ENCODE results near the gene SLC44A4. TPM values are rescaled to one million over a fixed set of nuclear protein-coding genes. Genes with fewer than 3 reads are reported as not detected.

Gene SLC44A4
- total RNA-seq, 1 experiment from 2014 or later: 3.1 TPM

DNA sequence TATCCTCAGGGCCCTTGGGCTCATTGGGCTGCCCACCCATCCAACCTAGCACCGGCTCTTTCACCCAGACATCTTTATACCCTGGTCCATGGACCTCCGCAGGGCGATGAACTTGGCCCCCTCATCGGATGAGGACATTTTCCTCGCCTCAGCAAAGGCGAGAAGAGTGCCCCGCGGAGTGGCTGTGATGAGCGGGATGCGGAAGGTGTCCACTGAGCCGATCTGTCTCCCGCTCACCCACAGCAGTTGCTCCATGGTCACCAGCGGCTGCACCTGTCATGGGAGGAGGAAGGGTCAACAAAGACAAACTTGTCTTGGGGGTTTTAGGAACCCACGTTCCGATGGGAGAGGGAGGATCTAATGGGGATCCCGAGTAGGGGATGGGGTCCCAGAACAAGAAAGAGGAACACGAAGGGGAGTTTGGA is 16.9 kb downstream of the SLC44A4 start (continued):
- TF ChIP-seq, protein P1, sequence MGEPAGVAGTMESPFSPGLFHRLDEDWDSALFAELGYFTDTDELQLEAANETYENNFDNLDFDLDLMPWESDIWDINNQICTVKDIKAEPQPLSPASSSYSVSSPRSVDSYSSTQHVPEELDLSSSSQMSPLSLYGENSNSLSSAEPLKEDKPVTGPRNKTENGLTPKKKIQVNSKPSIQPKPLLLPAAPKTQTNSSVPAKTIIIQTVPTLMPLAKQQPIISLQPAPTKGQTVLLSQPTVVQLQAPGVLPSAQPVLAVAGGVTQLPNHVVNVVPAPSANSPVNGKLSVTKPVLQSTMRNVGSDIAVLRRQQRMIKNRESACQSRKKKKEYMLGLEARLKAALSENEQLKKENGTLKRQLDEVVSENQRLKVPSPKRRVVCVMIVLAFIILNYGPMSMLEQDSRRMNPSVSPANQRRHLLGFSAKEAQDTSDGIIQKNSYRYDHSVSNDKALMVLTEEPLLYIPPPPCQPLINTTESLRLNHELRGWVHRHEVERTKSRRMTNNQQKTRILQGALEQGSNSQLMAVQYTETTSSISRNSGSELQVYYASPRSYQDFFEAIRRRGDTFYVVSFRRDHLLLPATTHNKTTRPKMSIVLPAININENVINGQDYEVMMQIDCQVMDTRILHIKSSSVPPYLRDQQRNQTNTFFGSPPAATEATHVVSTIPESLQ (CRISPR knock-in tag; IDR thresholded peaks at IDR 0.05): no peak
- TF ChIP-seq, protein P2, sequence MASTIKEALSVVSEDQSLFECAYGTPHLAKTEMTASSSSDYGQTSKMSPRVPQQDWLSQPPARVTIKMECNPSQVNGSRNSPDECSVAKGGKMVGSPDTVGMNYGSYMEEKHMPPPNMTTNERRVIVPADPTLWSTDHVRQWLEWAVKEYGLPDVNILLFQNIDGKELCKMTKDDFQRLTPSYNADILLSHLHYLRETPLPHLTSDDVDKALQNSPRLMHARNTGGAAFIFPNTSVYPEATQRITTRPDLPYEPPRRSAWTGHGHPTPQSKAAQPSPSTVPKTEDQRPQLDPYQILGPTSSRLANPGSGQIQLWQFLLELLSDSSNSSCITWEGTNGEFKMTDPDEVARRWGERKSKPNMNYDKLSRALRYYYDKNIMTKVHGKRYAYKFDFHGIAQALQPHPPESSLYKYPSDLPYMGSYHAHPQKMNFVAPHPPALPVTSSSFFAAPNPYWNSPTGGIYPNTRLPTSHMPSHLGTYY (CRISPR knock-in tag; IDR thresholded peaks at IDR 0.05): no peak
- TF ChIP-seq GTF2I (CRISPR knock-in tag; conservative IDR thresholded peaks at IDR 0.05): no peak
- TF ChIP-seq, protein P3, sequence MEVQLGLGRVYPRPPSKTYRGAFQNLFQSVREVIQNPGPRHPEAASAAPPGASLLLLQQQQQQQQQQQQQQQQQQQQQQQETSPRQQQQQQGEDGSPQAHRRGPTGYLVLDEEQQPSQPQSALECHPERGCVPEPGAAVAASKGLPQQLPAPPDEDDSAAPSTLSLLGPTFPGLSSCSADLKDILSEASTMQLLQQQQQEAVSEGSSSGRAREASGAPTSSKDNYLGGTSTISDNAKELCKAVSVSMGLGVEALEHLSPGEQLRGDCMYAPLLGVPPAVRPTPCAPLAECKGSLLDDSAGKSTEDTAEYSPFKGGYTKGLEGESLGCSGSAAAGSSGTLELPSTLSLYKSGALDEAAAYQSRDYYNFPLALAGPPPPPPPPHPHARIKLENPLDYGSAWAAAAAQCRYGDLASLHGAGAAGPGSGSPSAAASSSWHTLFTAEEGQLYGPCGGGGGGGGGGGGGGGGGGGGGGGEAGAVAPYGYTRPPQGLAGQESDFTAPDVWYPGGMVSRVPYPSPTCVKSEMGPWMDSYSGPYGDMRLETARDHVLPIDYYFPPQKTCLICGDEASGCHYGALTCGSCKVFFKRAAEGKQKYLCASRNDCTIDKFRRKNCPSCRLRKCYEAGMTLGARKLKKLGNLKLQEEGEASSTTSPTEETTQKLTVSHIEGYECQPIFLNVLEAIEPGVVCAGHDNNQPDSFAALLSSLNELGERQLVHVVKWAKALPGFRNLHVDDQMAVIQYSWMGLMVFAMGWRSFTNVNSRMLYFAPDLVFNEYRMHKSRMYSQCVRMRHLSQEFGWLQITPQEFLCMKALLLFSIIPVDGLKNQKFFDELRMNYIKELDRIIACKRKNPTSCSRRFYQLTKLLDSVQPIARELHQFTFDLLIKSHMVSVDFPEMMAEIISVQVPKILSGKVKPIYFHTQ (CRISPR knock-in tag; IDR thresholded peaks at IDR 0.05): no peak

DNA sequence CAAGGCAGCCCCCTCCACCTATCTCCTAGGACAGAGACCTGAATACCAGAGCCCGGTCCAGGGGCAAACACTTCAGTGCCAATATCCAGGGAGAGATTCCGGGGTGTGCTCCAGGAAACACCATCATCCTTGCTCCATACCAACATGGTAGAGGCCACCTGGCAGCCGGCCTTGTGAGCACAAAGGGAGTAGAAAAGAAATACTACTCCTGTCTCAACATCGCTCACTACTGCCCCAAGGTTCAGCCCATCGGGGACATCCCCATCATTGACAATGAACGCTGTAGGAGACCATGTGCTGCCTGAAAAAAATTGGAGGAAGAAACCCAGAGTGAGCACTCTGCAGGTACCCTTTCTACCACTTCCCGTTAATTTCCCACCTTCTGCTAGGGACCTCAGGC is 17.6 kb downstream of the SLC44A4 start:
- POLR2A ChIA-PET: no interaction called here

DNA sequence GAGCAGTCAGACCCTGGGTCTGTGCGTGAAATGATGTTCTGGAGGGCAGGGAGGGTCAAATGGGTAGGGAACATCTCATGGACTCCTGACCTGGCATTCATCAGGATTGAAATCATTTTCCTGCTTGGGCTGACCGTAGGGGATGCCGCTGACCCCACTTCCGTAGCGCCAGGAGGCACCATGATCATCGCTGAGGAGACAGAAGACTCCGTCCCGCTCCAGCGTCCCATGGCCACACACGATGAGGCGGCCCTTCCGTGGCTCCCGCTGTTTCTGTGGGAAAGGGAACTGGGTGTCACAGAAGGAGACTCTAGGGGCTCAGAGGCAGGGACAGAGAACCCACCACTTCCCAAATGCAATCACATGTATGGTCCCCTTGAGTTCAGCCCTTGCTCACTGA is 18.4 kb downstream of the SLC44A4 start:
- peaks cover 3% of the 10 kb centered on the region; the same call in 1 of the 2 replicates for H3K27me3 Mint-ChIP-seq (ENCODE audit: low read depth)
- TF ChIP-seq, protein P4, sequence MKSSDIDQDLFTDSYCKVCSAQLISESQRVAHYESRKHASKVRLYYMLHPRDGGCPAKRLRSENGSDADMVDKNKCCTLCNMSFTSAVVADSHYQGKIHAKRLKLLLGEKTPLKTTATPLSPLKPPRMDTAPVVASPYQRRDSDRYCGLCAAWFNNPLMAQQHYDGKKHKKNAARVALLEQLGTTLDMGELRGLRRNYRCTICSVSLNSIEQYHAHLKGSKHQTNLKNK (CRISPR knock-in tag; IDR thresholded peaks at IDR 0.05): no peak
- TF ChIP-seq, protein P2 (CRISPR knock-in tag; IDR thresholded peaks at IDR 0.05): no peak
- no peak for TF ChIP-seq MXD4 (CRISPR knock-in tag; IDR thresholded peaks at IDR 0.05; ENCODE audit: borderline replicate concordance)
- TF ChIP-seq, protein P5, sequence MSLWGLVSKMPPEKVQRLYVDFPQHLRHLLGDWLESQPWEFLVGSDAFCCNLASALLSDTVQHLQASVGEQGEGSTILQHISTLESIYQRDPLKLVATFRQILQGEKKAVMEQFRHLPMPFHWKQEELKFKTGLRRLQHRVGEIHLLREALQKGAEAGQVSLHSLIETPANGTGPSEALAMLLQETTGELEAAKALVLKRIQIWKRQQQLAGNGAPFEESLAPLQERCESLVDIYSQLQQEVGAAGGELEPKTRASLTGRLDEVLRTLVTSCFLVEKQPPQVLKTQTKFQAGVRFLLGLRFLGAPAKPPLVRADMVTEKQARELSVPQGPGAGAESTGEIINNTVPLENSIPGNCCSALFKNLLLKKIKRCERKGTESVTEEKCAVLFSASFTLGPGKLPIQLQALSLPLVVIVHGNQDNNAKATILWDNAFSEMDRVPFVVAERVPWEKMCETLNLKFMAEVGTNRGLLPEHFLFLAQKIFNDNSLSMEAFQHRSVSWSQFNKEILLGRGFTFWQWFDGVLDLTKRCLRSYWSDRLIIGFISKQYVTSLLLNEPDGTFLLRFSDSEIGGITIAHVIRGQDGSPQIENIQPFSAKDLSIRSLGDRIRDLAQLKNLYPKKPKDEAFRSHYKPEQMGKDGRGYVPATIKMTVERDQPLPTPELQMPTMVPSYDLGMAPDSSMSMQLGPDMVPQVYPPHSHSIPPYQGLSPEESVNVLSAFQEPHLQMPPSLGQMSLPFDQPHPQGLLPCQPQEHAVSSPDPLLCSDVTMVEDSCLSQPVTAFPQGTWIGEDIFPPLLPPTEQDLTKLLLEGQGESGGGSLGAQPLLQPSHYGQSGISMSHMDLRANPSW (CRISPR knock-in tag; conservative IDR thresholded peaks at IDR 0.05; ENCODE audit: low read depth): no peak
- TF ChIP-seq, protein P6, sequence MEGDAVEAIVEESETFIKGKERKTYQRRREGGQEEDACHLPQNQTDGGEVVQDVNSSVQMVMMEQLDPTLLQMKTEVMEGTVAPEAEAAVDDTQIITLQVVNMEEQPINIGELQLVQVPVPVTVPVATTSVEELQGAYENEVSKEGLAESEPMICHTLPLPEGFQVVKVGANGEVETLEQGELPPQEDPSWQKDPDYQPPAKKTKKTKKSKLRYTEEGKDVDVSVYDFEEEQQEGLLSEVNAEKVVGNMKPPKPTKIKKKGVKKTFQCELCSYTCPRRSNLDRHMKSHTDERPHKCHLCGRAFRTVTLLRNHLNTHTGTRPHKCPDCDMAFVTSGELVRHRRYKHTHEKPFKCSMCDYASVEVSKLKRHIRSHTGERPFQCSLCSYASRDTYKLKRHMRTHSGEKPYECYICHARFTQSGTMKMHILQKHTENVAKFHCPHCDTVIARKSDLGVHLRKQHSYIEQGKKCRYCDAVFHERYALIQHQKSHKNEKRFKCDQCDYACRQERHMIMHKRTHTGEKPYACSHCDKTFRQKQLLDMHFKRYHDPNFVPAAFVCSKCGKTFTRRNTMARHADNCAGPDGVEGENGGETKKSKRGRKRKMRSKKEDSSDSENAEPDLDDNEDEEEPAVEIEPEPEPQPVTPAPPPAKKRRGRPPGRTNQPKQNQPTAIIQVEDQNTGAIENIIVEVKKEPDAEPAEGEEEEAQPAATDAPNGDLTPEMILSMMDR (IDR thresholded peaks at IDR 0.05): no peak
- TF ChIP-seq FOXK1 (CRISPR knock-in tag; IDR thresholded peaks at IDR 0.05): no peak
- ChIA-PET POLR2A (no interaction called here), CTCF (no interaction called here)
- H3K27ac Mint-ChIP-seq: no peak overlapping the region
- peaks cover 5% of the 10 kb centered on the region; the same call in 1 of the 2 replicates for H3K9me3 Mint-ChIP-seq
- no peak for ATAC-seq
- no peak for DNase-seq (ENCODE audit: low spot score)
- H3K4me1 Mint-ChIP-seq: peaks cover 19% of the 10 kb centered on the region
- H3K4me3 Mint-ChIP-seq: no peak overlapping the region
- H3K36me3 Mint-ChIP-seq: peaks cover 24% of the 10 kb centered on the region

More for the DNA sequence above, 17.6 kb downstream of the SLC44A4 start:
- H3K27ac Mint-ChIP-seq: no peak overlapping the region
- H3K27me3 Mint-ChIP-seq (ENCODE audit: low read depth): peaks cover 2% of the 10 kb centered on the region; the same call in 1 of the 2 replicates
- no peaks in the 10 kb centered on the region for H3K9me3 Mint-ChIP-seq
- TF ChIP-seq TEAD4 (CRISPR knock-in tag; IDR thresholded peaks at IDR 0.05): no peak
- TF ChIP-seq ZNF423 (CRISPR knock-in tag; IDR thresholded peaks at IDR 0.05): no peak
- TF ChIP-seq, protein P7, sequence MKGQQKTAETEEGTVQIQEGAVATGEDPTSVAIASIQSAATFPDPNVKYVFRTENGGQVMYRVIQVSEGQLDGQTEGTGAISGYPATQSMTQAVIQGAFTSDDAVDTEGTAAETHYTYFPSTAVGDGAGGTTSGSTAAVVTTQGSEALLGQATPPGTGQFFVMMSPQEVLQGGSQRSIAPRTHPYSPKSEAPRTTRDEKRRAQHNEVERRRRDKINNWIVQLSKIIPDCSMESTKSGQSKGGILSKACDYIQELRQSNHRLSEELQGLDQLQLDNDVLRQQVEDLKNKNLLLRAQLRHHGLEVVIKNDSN (CRISPR knock-in tag; IDR thresholded peaks at IDR 0.05): no peak
- TF ChIP-seq, protein P8, sequence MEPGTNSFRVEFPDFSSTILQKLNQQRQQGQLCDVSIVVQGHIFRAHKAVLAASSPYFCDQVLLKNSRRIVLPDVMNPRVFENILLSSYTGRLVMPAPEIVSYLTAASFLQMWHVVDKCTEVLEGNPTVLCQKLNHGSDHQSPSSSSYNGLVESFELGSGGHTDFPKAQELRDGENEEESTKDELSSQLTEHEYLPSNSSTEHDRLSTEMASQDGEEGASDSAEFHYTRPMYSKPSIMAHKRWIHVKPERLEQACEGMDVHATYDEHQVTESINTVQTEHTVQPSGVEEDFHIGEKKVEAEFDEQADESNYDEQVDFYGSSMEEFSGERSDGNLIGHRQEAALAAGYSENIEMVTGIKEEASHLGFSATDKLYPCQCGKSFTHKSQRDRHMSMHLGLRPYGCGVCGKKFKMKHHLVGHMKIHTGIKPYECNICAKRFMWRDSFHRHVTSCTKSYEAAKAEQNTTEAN (CRISPR knock-in tag; IDR thresholded peaks at IDR 0.05): no peak
- TF ChIP-seq NR3C1 (CRISPR knock-in tag; conservative IDR thresholded peaks at IDR 0.05; ENCODE audit: low read depth): no peak
- TF ChIP-seq HMGA2 (CRISPR knock-in tag; IDR thresholded peaks at IDR 0.05): no peak
- H3K36me3 Mint-ChIP-seq: peaks cover 21% of the 10 kb centered on the region
- CTCF ChIA-PET: no interaction called here
- H3K4me1 Mint-ChIP-seq: peaks cover 19% of the 10 kb centered on the region
- no peak for ATAC-seq
- DNase-seq (ENCODE audit: low spot score): no peak
- H3K4me3 Mint-ChIP-seq: peak overlapping the region; percentile 97

All from WTC11 (cell line).